ENCODE data around the gene CCDC88C. TPM values are rescaled to one million over a fixed set of nuclear protein-coding genes. Genes with fewer than 3 reads are reported as not detected.

The CCDC88C gene
- total and polyA plus RNA-seq, 2 donors (not counting 3 experiments of a cell fraction or from before 2014, with no cell fraction given) = 11.4 to 52.1 TPM

DNA sequence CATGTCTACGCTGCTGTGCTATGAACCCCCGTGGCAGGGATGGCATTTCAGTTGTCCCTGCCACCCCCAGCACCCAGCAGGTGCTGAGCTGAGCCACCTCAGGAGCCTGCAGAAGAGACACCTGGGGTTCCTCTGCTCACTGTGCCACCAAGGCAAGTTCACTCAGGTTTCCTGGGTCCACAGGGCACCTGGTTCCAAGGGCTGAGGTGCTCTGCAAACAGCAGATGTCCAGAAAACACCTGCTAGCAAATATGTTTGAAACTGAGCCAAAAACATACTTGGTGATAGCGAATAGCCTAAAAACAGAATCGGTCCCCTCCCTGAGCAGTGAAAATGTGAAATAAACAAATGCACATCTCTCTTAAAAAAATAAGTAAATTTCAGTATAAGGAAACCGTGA, 137.5 kb downstream of the CCDC88C start:
- no TSS peak for BruUV-seq (replicated peaks)
- Histone ChIP-seq H3K36me3 (ENCODE audit: control insufficient read depth in 2 of 2, extremely low read depth in 1 of 2, insufficient read depth in 2 of 2, low read length in 2 of 2) (peaks cover 10 to 38% of the 10 kb centered on the region in 2 experiments), H3K9me3 (replicated peaks; ENCODE audit: control insufficient read depth, insufficient read depth, low read length) (no peaks in the 10 kb centered on the region), H3K27ac (ENCODE audit: insufficient read depth, low read depth, low read length) (no peak overlapping the region), H4K20me1 (replicated peaks; ENCODE audit: control insufficient read depth, extremely low read depth, insufficient read depth, low read length) (no peaks in the 10 kb centered on the region), H3K27me3 (ENCODE audit: control insufficient read depth in 2 of 2, insufficient read depth in 2 of 2, low read length in 2 of 2) (no peaks in the 10 kb centered on the region), H3K9ac (replicated peaks; ENCODE audit: extremely low read depth, insufficient read depth, low read length) (no peak overlapping the region), H3K79me2 (ENCODE audit: control insufficient read depth, insufficient read depth, low read length) (no peaks in the 10 kb centered on the region), H3K9me1 (replicated peaks; ENCODE audit: control insufficient read depth, extremely low read depth, insufficient read depth, low read length) (no peaks in the 10 kb centered on the region), H3K4me1 (ENCODE audit: control insufficient read depth, extremely low read depth, insufficient read depth, low read length) (no peaks in the 10 kb centered on the region), H3K4me2 (ENCODE audit: insufficient read depth, low read length) (no peak overlapping the region), H3K4me3 (replicated peaks in 1 of 3; ENCODE audit: insufficient read depth in 1 of 3, low read depth in 1 of 3, low read length in 3 of 3) (no peak overlapping the region), H2AFZ (ENCODE audit: low read depth, low read length) (no peak overlapping the region)
- ChIA-PET POLR2A (no interaction called here), CTCF (interaction anchor here (6.2 kb wide), 1 partner anchor 103 kb away, joined by 61 read pairs; no protein-coding TSS in a partner anchor)
- TF ChIP-seq JUN (IDR thresholded peaks at IDR 0.05; ENCODE audit: borderline replicate concordance, insufficient read depth, insufficient read length, low read depth) (no peak), FOS (IDR thresholded peaks at IDR 0.05; ENCODE audit: borderline replicate concordance, insufficient read depth, low read length) (no peak), MYC (IDR thresholded peaks at IDR 0.05; ENCODE audit: low read depth, low read length) (no peak), POLR2A (IDR thresholded peaks at IDR 0.05; ENCODE audit: low read depth, low read length) (no peak), GATA2 (IDR thresholded peaks at IDR 0.05; ENCODE audit: insufficient read depth, insufficient read length, low read depth, low read length) (no peak), POLR2AphosphoS5 (IDR thresholded peaks at IDR 0.05; ENCODE audit: insufficient read depth, low read depth, low read length) (no peak), EZH2 (IDR thresholded peaks at IDR 0.05; ENCODE audit: borderline replicate concordance, low read depth, low read length, severe bottlenecking) (no peak), MAX (IDR thresholded peaks at IDR 0.05; ENCODE audit: insufficient read depth, insufficient read length) (no peak)
- TF ChIP-seq, protein P1, sequence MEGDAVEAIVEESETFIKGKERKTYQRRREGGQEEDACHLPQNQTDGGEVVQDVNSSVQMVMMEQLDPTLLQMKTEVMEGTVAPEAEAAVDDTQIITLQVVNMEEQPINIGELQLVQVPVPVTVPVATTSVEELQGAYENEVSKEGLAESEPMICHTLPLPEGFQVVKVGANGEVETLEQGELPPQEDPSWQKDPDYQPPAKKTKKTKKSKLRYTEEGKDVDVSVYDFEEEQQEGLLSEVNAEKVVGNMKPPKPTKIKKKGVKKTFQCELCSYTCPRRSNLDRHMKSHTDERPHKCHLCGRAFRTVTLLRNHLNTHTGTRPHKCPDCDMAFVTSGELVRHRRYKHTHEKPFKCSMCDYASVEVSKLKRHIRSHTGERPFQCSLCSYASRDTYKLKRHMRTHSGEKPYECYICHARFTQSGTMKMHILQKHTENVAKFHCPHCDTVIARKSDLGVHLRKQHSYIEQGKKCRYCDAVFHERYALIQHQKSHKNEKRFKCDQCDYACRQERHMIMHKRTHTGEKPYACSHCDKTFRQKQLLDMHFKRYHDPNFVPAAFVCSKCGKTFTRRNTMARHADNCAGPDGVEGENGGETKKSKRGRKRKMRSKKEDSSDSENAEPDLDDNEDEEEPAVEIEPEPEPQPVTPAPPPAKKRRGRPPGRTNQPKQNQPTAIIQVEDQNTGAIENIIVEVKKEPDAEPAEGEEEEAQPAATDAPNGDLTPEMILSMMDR (IDR thresholded peaks at IDR 0.05; ENCODE audit: extremely low read depth in 1 of 2, insufficient read depth in 1 of 2, low read depth in 1 of 2, low read length in 2 of 2) = no peak
- intact Hi-C loops (cut with micrococcal nuclease) (no loop called here), dilution Hi-C loops (cut with MboI; ENCODE audit: extremely low pct_ligation_motif_present, low sequenced_read_pairs) (loop anchor here (25.0 kb wide), 1 partner anchor 368 kb away; no protein-coding TSS in a partner anchor)
- DNase-seq (ENCODE audit: low read depth, low spot score) (no peak), FAIRE-seq (no peak)

All from endothelial cell of umbilical vein (primary cell).